GM18502 (cell line): Measurements from ENCODE around the gene FBXL12.
A peak's percentile ranks its signal among the peaks of the same experiment; 100 is the strongest.
"Not testable (repeated sequence)": the region's sequence is repeated elsewhere in the genome, so short reads cannot be mapped to it uniquely, and the experiment has no call there.

Source experiments
- ATAC-seq: cut with Tn5 transposase; IDR thresholded peaks from one replicate; pipeline ENCODE4 v1.9.1; 2021; ENCODE audit warnings: mild to moderate bottlenecking; ENCODE audit not compliant: unreplicated experiment, poor library complexity

FBXL12 gene

DNA sequence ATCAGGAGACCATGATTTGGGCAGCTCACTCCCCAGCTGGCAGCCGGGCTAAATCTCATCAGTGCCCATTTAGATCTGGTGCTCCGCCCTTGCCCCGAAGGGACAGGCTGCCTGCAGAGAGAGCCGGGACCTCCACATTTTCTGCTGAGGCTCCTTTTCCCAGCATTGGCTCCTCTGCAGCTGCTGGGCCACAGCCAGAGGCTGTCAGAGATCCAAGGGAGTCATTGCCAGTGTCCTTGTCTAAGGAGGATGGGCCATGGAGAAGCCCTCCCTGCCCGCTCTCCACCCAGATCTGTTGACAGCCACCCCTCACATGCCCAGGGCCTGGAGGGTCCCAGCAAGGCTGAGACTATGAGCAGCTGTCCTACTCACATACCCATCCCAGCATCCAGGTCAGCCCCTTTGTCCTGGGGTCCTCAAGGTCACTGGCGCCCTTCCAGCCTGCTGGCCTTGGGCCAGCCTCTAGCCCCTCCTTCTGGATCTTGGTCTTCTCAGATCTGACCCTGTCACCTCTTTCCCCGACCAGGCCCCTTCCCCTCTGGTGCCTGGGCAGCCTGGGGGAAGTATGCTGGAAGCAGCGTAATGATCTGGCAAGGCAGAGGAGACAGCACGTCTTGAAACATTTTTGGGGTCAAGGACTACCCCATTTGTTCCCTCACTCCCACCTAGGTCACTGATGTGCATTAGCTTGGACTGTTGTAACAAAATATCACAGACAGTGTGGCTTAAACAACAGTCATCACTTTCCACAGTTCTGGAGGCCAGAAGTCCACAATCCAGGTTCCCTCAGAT lies 24.2 kb upstream of the FBXL12 start:
- no peak for ATAC-seq

DNA sequence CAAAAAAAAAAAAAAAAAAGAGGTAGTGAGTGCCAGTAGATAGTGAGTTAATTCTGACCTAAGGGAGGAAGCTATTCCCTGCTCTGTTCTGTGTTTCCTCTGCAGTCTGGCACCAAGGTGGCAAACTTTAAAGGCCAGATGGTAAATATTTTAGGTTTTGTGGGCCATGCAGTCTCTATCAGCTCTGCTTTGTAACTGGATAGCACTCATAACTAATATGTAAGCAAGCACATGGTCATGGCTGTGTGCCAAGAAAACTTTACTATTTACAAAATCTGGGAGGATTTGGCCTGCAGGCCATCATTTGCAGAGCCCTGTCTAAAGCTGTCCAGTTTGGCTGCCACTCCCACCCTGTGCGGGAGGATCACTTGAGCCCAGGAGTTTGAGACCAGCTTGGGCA lies 20.5 kb upstream of the FBXL12 start:
- no peak for ATAC-seq

DNA sequence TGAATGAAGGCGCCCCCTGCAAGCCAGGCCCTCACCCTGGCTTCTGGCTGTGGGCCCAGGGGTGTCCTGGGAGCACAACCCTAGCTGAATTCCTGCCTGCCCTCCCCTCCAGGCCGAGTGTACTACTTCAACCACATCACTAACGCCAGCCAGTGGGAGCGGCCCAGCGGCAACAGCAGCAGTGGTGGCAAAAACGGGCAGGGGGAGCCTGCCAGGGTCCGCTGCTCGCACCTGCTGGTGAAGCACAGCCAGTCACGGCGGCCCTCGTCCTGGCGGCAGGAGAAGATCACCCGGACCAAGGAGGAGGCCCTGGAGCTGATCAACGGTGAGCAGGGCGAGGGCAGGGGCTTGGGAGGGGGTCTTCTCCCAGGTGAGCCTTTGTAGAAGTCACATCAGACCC lies 19.4 kb upstream of the FBXL12 start:
- ATAC-seq = no peak

DNA sequence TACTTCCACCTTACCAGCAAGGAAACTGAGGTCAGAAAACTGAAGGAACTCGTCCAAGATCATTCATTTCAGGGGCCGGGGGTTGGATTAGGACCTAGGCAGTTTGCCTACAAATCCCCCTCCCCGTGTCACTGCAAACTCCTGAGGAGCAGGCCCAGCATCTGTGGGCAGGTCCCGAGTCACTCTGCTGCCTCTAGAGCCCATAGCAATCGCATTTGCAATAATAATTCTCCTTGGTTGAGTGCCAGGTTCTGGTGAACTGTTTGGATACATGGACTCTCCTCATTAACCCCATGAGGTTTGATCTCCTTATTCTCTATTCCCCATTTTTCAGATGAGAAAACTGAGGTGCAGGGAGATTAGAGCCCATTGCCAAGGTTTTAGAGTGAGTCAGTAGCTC lies 17.1 kb upstream of the FBXL12 start:
- no peak for ATAC-seq

DNA sequence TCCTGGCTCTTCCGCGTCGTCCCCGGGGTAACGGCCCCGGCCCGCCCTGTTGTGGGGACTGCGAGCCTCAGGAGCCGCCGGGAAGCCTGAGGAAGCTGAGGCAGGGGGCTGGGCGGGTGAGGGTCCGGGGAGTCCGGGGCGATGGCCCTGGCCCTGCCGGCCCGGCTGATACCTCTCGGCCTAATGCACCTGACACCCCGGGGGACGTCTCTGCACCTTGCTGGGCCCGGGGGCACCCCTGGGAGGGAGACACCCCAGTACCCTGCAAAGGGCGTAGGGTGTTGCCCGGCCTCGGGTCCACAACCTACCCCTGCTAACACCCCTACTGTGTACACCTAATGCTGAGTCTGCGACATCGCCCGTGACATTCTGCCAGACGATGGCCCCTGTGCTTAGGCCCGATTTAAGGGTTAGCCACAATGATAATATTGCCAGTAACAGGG lies 16.6 kb upstream of the FBXL12 start:
- peak; percentile 25 for ATAC-seq

DNA sequence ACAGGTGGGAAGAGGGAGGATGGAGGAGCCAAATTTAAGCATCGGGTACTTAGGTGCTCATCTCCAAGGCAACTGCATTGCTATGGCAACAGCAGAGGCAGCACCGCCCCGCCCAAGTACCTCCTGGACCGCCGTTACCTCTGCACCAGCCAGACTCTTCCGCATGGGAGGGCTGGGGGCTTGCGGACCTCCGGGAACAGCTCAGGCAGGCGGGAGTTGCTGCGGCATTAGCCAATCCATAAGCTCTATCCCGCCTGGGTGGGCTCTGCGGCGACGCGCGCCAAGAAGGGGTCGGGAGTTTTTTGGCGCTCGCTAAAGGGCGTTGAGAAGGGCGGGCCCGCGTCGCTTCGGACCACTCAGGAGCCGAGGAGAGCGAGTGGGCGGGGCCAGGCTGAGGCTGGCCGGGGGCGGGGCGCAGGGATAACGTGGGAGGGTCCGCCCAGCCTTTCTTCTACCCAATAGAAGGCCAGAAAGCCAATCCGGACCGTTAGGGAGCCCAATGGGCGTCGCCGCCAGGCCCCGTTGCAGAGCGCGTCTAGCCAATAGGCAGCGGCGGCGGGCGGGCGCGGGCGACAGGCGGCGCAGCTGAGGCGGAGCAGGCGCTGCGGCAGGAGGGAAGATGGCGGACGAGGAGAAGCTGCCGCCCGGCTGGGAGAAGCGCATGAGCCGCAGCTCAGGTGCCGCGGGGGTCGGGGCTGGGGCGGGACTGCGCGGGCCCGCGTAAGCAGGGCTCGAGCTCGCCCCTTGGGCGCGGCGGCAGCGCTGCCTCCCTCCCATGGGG lies 16.0 kb upstream of the FBXL12 start, which contains the start of gene PIN1:
Gene PIN1, plus strand, starts transcription at position 593 of the 781 bp plus-strand sequence. Its CDS starts 27 bp downstream, at position 620.
- ATAC-seq = peak; percentile 96

DNA sequence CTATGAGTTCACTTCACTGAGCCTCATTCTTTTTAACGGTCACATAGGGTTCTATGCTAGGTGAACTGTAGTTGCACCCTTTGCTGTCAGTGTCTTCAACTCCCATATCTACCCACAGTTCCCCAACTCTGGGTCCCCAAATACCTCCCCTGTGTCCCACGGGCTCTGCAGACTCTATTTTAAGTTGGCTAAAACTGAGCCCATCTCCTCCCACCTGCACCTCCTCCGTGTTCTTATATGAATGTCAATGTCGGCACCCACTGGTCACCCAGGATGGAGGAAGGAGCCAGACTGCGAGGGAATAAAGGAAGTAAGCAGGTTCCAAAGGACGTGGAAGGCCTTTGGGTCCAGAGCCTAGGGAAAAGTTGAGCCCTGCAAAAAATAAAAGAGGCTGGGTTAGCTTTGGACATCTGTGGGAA lies 15.4 kb upstream of the FBXL12 start:
- ATAC-seq = no peak

DNA sequence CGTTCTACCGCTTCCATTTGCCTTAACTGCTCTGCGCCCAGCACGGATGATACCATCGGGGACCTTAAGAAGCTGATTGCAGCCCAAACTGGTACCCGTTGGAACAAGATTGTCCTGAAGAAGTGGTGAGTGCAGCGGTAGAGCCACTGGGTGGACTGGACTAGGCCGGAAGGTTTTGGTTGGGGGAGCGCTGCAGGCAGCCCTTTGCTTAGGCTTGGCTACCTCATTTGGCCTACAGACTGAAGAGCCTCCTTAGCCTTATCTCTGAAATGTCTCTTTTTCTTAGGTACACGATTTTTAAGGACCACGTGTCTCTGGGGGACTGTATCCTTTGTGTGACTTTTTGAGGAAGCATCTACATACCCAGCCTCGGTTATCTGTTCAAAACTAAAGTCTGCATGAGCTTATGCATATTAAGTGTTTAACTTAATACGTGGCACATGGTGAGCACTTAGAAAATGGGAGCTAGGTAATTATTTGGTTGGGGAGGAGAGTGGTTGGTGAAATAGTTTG lies 9.7 kb upstream of the FBXL12 start:
- ATAC-seq = no peak

DNA sequence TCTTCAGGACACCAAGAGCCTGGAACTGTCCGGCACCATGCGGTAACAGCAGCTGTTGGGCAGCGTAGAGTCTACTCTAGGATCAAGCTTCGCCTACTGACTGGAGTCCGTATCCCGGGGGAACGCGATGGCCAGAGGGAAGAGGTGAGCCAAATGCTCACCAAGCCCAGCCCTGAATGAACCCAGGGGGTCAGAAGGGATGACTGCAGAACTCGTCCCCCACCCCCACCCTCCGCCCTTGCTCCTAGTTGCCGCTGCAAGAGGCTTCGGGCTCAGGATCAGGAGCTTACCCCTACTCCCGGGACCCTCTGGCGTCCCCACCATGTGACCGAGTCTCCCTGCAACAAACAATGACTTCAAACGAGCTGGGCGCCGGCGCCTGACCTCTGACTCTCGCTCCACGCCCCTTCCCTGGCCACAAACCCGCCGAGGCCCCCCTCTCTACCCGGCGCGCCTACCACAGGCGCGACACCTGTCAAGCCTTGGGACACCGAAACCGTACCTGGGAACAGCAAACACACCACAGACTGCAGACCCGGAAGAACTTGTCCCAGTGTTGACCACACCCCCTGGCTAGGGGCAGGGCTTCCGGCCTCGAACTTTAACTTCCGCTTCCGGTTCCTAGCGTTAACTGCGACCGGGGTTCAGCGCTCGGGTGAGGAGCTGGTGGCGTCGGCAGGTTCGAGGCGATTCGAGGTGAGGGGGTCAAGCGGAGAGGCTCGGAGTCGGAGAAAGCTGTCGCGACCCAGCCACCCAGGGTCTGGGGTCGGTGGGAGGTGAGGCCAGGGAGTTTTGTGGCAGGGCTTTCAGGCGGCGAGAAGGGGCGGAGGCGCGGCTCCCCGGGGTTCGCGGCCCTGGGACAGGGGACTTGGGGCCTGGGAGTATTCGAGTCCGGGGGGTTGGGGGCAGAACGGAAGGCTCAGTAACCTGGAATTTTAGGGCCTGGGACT lies 8.7 kb upstream of the FBXL12 start, which contains the start of gene UBL5:
Gene UBL5, plus strand, starts transcription at position 630 of the 950 bp plus-strand sequence. CDS start 420 bp downstream, outside the sequence.
- ATAC-seq = peak; percentile 80

DNA sequence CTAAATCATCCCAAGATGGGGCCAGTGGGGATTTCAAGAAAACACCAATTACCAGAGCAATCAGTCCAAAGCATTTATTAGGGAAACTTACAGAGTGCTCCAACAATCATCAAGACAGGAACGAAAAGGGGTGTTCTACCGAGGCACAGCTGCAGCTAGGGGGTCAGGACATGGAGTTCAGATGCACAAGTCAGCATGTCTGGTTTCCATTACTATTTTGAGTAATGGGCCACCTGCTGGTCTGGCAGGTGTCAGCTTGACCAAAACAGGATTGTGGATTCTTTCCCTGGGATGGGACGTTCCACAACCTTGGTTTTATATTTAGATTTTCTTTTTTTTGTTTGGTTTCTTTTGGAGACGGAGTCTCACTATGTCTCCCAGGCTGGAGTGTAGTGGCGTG lies 4.9 kb upstream of the FBXL12 start:
- ATAC-seq = no peak

DNA sequence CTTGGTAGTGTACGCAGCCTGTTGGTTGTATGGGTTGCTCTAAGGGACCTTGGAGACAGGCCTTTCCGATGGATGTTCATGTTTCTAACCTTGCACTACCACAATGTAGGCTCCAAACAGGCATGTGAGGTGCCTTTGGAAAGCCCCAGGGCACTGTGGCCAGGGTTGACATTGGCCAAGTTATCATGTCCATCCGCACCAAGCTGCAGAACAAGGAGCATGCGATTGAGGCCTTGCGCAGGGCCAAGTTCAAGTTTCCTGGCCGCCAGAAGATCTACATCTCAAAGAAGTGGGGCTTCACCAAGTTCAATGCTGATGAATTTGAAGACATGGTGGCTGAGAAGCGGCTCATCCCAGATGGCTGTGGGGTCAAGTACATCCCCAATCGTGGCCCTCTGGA lies 1.2 kb upstream of the FBXL12 start:
- not testable (repeated sequence) for ATAC-seq

DNA sequence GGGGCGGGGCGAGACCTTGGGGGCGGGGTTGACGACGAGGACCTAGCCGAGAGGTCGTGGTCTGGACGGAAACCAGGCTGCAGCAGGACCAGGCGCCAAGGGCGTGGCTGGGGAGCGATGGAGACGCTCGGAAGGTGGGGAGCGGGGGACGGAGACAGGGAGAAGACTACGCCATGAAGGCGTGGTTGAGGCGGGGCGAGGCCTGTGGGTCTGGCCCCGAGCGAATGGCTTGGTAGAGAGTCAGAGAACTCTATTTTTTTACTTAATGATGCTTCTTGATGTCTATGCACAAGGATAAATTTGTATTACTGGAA lies 674 bp upstream of the FBXL12 start:
- ATAC-seq = no peak

DNA sequence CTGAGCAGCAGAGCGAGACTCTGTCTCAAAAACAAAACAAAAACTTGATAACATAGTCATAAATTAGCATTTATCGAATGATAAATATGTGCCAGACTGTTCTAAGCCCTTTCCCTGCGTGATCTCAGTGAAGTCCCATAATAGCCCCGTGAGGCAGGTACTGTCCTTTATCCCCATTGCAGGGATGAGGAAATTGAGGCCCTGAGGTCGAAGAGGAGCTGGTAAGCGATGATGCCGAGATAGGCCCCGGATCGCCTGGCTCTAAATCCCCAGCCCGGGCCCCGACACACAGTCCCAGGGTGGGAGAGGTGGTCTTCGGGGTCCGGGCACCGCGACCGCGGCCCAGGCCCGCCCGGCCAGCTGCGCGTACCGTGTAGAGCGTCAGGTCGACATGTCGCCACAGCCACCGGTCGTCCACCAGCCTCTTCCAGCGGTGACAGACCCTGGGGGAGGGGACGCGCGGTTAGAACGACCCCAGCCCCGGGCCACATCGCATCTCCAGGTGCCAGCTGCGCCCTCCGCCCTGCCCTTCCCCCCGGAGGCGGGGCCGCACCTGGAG lies 625 bp downstream of the FBXL12 start:
- ATAC-seq = no peak

DNA sequence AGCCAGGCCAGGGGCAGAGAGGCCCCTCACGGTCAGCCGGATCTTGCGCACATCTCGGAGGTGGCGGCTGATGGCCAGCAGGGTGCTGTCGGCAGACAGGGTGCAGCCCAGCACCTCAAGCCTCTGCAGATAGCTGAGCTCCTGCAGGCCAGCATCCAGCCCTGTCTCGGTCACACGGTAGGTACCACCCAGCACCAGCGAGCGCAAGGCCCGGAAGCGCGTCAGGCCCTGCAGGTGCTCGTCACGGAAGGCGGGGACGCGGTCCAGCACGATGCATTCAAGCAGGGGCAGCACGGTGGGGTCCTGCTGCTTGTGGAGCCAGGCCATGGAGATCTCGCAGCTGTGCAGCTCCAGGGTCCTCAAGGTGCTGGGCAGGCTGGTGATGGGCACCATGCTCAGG lies 7.7 kb downstream of the FBXL12 start:
- ATAC-seq = no peak

DNA sequence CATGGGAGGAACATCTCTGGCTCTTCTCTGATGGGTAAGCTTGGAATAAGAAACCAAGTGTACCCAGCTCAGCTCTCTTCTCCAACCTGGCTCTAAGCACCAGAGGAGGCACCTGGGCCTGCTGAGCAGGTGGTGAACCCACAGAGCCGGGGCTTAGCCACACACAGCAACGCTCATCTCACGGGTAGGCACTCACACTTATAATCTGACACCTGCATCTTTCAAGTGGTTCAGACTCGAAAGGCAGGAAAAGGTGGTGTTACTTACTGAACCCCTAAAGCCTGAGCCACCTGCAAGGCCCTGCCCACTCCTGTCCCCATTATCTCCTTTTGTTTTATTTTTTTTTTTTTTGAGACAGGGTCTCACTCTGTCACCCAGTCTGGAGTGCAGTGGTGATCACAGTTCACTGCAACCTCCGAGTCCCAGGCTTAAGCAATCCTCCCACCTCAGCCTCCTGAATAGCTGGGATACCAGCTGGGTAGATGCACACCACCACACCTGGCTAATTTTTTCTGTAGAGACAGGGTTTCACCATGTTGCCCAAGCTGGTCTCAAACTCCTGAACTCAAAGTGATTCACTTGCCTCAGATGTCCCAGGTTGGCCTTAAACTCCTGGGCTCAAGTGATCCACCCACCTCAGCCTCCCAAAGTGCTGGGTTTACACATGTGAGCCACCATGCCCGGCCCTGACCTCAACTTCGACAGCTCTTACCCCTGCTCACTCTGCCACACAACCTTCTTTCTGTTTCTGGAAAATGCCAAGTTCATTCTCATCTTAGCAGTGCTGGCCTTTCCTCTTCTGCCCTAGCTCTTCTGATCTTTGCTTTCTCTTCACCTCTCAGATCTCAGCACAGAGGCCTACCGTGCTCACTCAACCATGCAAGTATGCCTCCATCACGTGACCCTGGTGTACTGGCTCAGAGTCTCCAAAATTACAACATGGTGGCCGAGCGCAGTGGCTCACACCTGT lies 9.7 kb downstream of the FBXL12 start:
- no peak for ATAC-seq

DNA sequence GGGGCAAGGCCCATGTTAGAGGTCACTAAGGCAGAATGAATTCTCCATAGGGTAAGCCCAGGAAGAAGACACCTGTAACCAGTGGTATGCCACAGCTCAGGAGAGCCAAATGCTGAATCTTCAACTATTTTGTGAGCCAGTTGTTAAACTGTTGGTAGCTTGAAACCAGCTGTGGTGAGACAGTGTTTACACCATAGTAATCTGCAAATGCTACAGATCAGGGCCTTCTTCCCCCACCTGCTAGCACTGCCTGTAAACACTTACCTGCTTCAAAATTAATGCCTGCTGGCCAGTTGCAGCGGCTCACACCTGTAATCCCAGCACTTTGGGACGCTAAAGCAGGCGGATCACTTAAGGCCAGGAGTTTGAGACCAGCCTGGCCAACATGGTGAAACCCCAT lies 12.1 kb downstream of the FBXL12 start:
- ATAC-seq = no peak

DNA sequence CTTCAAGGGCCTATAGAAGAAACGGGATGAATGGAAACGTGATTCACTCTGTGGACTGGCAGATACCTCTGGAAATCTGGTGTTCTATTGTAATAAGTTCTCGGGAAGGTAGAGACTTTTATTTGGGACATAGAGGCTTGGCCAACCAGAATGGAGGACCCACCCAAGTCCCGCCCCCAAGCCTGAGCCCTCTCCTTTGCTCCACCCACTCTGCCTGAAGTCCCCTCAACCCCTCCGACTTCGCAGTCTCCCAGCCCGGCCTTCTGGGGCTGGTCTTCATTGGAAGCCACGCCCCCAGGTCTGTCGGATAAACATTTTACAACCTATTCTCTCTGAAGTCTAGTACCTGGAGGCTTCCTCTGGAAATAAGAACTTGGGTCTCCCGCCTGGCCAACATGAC lies 16.9 kb downstream of the FBXL12 start:
- no peak for ATAC-seq

DNA sequence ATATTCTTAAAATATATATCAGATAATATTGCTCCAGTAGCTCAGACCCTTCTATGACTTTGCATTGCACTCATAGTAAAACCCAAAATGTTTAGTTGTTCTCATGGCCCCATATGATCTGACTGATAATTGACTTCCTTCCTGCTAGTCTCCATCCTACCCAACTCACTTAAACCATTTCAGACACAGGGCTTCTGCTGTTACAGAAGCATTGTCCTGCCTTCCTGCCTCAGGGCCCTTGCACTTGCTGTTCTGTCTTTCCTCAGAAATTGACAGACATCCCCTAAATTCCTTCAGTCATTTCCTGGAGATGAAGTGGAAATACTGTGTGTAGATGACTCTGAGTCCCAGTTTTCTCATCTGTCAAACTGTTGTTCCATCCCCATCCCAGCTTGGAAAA lies 19.7 kb downstream of the FBXL12 start:
- ATAC-seq = no peak

DNA sequence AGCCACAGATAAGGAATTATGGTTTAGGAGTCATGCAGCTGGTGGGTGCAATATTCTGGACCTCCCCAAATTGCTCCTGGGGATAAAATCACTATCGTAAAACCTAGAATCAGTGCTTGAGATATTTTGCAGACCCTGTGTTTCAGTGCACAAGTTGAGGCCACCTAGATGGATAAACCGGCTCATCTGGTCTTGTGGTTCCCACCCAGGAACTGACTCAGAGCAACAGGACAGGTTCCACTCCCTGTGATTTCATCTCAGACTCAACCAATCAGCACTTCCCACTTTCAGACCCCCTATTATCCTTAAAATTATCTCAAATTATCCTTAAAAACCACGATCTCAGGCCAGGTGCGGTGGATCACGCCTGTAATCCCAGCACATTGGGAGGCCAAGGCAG lies 21.0 kb downstream of the FBXL12 start:
- no peak for ATAC-seq
